Measurements from ENCODE around the gene RNF44. TPM values are rescaled to one million over a fixed set of nuclear protein-coding genes. Genes with fewer than 3 reads are reported as not detected.
"Not testable (repeated sequence)": the region's sequence is repeated elsewhere in the genome, so short reads cannot be mapped to it uniquely, and the experiment has no call there.

Gene RNF44
- total RNA-seq, 2 donors from 2014 or later = 11.1 to 14.7 TPM

GRCh38 chr5:176490301-176490700 lies 46.9 kb downstream of the RNF44 start:
- Histone ChIP-seq H3K27me3 (replicated peaks; ENCODE audit: insufficient read depth) (no peaks in the 10 kb centered on the region), H3K9me3 (no peaks in the 10 kb centered on the region), H3K4me3 (no peak overlapping the region), H3K4me1 (ENCODE audit: control insufficient read depth in 1 of 2, low read depth in 2 of 2) (no peaks in the 10 kb centered on the region), H3K27ac (no peak overlapping the region), H3K36me3 (peaks cover 55% of the 10 kb centered on the region)
- TF ChIP-seq CTCF (IDR thresholded peaks at IDR 0.05) = no peak
- ATAC-seq (ENCODE audit: insufficient number of reproducible peaks, low FRiP score, low read depth) (no peak), DNase-seq (ENCODE audit: low spot score) (no peak)

GRCh38 chr5:176489077-176489476 lies 48.1 kb downstream of the RNF44 start:
- Histone ChIP-seq H3K27me3 (replicated peaks; ENCODE audit: insufficient read depth) (no peaks in the 10 kb centered on the region), H3K4me1 (ENCODE audit: control insufficient read depth in 1 of 2, low read depth in 2 of 2) (no peaks in the 10 kb centered on the region), H3K9me3 (no peaks in the 10 kb centered on the region), H3K36me3 (peaks cover 45% of the 10 kb centered on the region), H3K4me3 (no peak overlapping the region), H3K27ac (no peak overlapping the region)
- ATAC-seq (ENCODE audit: insufficient number of reproducible peaks, low FRiP score, low read depth) = no peak
- DNase-seq (ENCODE audit: low spot score) = no peak
- no peak for TF ChIP-seq CTCF (IDR thresholded peaks at IDR 0.05)

- ATAC-seq (ENCODE audit: insufficient number of reproducible peaks, low FRiP score, low read depth); H3K4me3 ChIP-seq; DNase-seq (ENCODE audit: low spot score); H3K4me1 ChIP-seq (ENCODE audit: control insufficient read depth in 1 of 2, low read depth in 2 of 2); H3K9me3 ChIP-seq; H3K27me3 ChIP-seq (replicated peaks; ENCODE audit: insufficient read depth); H3K27ac ChIP-seq: not testable (repeated sequence)
- peaks cover 26% of the 10 kb centered on the region for H3K36me3 ChIP-seq
Measured at GRCh38 chr5:176487160-176487559, 50.0 kb downstream of the RNF44 start.

GRCh38 chr5:176486189-176486757 lies 50.9 kb downstream of the RNF44 start:
- no peak for TF ChIP-seq CTCF (IDR thresholded peaks at IDR 0.05)
- no peak overlapping the region for H3K27ac ChIP-seq
- ATAC-seq (ENCODE audit: insufficient number of reproducible peaks, low FRiP score, low read depth) (no peak), DNase-seq (ENCODE audit: low spot score) (no peak)
- peaks cover 20% of the 10 kb centered on the region for H3K36me3 ChIP-seq
- H3K4me3 ChIP-seq = no peak overlapping the region
- H3K27me3 ChIP-seq (replicated peaks; ENCODE audit: insufficient read depth) = no peaks in the 10 kb centered on the region
- no peaks in the 10 kb centered on the region for H3K9me3 ChIP-seq
- H3K4me1 ChIP-seq (ENCODE audit: control insufficient read depth in 1 of 2, low read depth in 2 of 2) = no peaks in the 10 kb centered on the region

GRCh38 chr5:176485176-176485575 lies 52.0 kb downstream of the RNF44 start:
- no peak for TF ChIP-seq CTCF (IDR thresholded peaks at IDR 0.05)
- no peak overlapping the region for H3K27ac ChIP-seq
- ATAC-seq (ENCODE audit: insufficient number of reproducible peaks, low FRiP score, low read depth) (no peak), DNase-seq (ENCODE audit: low spot score) (no peak)
- H3K9me3 ChIP-seq = no peaks in the 10 kb centered on the region
- no peaks in the 10 kb centered on the region for H3K4me1 ChIP-seq (ENCODE audit: control insufficient read depth in 1 of 2, low read depth in 2 of 2)
- no peaks in the 10 kb centered on the region for H3K27me3 ChIP-seq (replicated peaks; ENCODE audit: insufficient read depth)
- peaks cover 17% of the 10 kb centered on the region for H3K36me3 ChIP-seq
- H3K4me3 ChIP-seq = no peak overlapping the region

GRCh38 chr5:176481711-176482110 lies 55.5 kb downstream of the RNF44 start:
- Histone ChIP-seq H3K4me1 (ENCODE audit: control insufficient read depth in 1 of 2, low read depth in 2 of 2) (no peaks in the 10 kb centered on the region), H3K4me3 (no peak overlapping the region), H3K27me3 (replicated peaks; ENCODE audit: insufficient read depth) (no peaks in the 10 kb centered on the region), H3K36me3 (peaks cover 9% of the 10 kb centered on the region), H3K9me3 (no peaks in the 10 kb centered on the region), H3K27ac (no peak overlapping the region)
- DNase-seq (ENCODE audit: low spot score) (no peak), ATAC-seq (ENCODE audit: insufficient number of reproducible peaks, low FRiP score, low read depth) (no peak)
- no peak for TF ChIP-seq CTCF (IDR thresholded peaks at IDR 0.05)
